Stimulated activated CD4-positive, alpha-beta T cell treated with anti-CD3 and anti-CD28 coated beads, Interleukin-12 subunit alpha, Interleukin-12 subunit beta, amount 100 ng/mL, for 24 hours (primary cell): ENCODE results near the gene MYOF.
"Not testable (repeated sequence)": the region's sequence is repeated elsewhere in the genome, so short reads cannot be mapped to it uniquely, and the experiment has no call there.

Experiments
- DNase-seq, 2 experiments: peaks; one replicate each; pipeline ENCODE4 v3.0.0-alpha.2; 2020; ENCODE audit warnings: low read depth in 2 of 2

Gene MYOF

GRCh38 chr10:93420944-93421825, 60.9 kb downstream of the MYOF start:
- DNase-seq: no peak

GRCh38 chr10:93420091-93420490, 62.0 kb downstream of the MYOF start:
- DNase-seq: no peak

GRCh38 chr10:93419016-93419415, 63.1 kb downstream of the MYOF start:
- not testable (repeated sequence) for DNase-seq

GRCh38 chr10:93417921-93418320, 64.2 kb downstream of the MYOF start:
- no peak for DNase-seq

GRCh38 chr10:93417266-93417665, 64.9 kb downstream of the MYOF start:
- no peak for DNase-seq

GRCh38 chr10:93416824-93417223, 65.3 kb downstream of the MYOF start:
- DNase-seq: no peak

GRCh38 chr10:93415693-93416092, 66.4 kb downstream of the MYOF start:
- DNase-seq: no peak

GRCh38 chr10:93413252-93413689, 68.9 kb downstream of the MYOF start:
- no peak for DNase-seq

GRCh38 chr10:93412801-93413200, 69.3 kb downstream of the MYOF start:
- DNase-seq: no peak

GRCh38 chr10:93410697-93411348, 71.3 kb downstream of the MYOF start:
- DNase-seq: no peak

- DNase-seq: no peak
Observed at GRCh38 chr10:93408783-93409182, 73.4 kb downstream of the MYOF start.

- no peak for DNase-seq
Observed at GRCh38 chr10:93406364-93407145, 75.6 kb downstream of the MYOF start.

- DNase-seq: no peak
Observed at GRCh38 chr10:93404048-93404354, 78.1 kb downstream of the MYOF start.

GRCh38 chr10:93403152-93404047, 78.7 kb downstream of the MYOF start:
- no peak for DNase-seq

- no peak for DNase-seq
Observed at GRCh38 chr10:93402192-93402591, 79.9 kb downstream of the MYOF start.

- no peak for DNase-seq
Observed at GRCh38 chr10:93398528-93398927, 83.6 kb downstream of the MYOF start.

GRCh38 chr10:93397020-93397419, 85.1 kb downstream of the MYOF start:
- no peak for DNase-seq

GRCh38 chr10:93393211-93393610, 88.9 kb downstream of the MYOF start:
- DNase-seq: no peak

GRCh38 chr10:93392121-93392520, 90.0 kb downstream of the MYOF start:
- DNase-seq: no peak

GRCh38 chr10:93390306-93391090, 91.6 kb downstream of the MYOF start:
- no peak for DNase-seq
